GM21825 (cell line): ENCODE data around the gene SNRNP25.
"Not testable (repeated sequence)": the region's sequence is repeated elsewhere in the genome, so short reads cannot be mapped to it uniquely, and the experiment has no call there.

Experiments
- ATAC-seq: cut with Tn5 transposase; IDR thresholded peaks from one replicate; pipeline ENCODE4 v1.9.1; 2021; ENCODE audit warnings: mild to moderate bottlenecking, moderate library complexity; ENCODE audit not compliant: unreplicated experiment

The SNRNP25 gene

DNA sequence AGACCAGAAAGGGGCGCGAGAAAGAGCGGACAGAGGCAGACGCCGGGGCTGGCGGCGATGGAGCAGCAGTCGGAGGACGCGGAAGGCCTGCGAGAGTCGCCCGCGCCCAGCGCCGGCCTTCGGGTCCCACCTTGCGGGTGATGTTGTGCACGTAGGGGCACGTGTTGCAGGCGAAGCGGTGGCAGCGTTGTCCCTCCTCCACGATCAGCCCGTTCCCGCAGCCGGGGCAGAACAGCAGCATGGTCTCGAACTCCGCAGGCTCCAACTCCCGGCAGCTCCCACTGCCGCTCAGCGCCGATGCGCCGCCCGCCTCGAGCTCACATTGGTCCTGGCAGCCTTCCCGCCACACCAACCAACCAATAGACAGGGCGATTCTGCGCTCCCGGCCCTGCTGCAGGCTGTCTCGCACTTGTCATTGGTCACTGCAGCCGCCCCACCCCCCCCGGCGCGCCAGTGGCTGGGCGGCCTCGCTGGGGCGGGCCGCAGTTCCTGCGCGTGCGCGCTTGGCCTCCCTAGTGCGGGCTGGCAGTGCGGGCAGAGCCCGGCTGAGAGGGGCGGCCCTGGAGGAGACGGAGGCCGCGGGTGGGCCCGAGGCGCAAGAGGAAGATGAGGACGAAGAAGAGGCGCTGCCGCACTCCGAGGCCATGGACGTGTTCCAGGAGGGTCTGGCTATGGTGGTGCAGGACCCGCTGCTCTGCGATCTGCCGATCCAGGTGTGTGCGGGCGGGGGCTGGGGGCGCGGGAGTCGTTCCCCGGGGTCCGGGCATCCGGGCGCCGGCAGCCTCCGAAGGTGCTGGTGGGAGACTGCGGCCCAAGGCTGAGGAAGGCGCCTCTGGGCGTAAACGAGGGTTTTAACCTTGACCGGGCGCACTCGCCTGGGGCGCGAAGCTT is at the start of gene SNRNP25, which contains the start of gene POLR3K:
TSS of gene SNRNP25 (plus strand) at position 483 of the 891 bp plus-strand sequence. CDS start at position 672, 189 bp downstream.
TSS of gene POLR3K (minus strand) at position 263 of the 891 bp plus-strand sequence. CDS start at position 241, 22 bp downstream.
- peak; percentile 85 for ATAC-seq

- no peak for ATAC-seq
Measured at GRCh38 chr16:9903-10665, 43.5 kb upstream of the SNRNP25 start.

DNA sequence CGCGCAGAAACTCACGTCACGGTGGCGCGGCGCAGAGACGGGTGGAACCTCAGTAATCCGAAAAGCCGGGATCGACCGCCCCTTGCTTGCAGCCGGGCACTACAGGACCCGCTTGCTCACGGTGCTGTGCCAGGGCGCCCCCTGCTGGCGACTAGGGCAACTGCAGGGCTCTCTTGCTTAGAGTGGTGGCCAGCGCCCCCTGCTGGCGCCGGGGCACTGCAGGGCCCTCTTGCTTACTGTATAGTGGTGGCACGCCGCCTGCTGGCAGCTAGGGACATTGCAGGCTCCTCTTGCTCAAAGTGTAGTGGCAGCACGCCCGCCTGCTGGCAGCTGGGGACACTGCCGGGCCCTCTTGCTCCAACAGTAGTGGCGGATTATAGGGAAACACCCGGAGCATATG is 42.9 kb upstream of the SNRNP25 start:
- not testable (repeated sequence) for ATAC-seq

GRCh38 chr16:17062-17765 is 36.4 kb upstream of the SNRNP25 start:
- ATAC-seq, result not testable (repeated sequence)

DNA sequence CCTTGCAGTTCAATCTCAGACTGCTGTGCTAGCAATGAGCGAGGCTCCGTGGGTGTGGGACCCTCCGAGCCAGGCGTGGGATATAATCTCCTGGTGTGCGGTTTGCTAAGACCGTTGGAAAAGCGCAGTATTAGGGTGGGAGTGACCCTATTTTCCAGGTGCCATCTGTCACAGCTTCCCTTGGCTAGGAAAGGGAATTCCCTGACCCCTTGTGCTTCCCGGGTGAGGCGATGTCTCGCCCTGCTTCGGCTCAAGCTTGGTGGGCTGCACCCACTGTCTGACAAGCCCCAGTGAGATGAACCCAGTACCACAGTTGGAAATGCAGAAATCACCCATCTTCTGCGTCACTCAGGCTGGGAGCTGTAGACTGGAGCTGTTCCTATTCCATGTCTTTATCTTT is 32.7 kb upstream of the SNRNP25 start:
- ATAC-seq, result not testable (repeated sequence)

- ATAC-seq, result not testable (repeated sequence)
Measured at GRCh38 chr16:24151-24550, 29.5 kb upstream of the SNRNP25 start.

- not testable (repeated sequence) for ATAC-seq
Measured at GRCh38 chr16:25926-26348, 27.7 kb upstream of the SNRNP25 start.

DNA sequence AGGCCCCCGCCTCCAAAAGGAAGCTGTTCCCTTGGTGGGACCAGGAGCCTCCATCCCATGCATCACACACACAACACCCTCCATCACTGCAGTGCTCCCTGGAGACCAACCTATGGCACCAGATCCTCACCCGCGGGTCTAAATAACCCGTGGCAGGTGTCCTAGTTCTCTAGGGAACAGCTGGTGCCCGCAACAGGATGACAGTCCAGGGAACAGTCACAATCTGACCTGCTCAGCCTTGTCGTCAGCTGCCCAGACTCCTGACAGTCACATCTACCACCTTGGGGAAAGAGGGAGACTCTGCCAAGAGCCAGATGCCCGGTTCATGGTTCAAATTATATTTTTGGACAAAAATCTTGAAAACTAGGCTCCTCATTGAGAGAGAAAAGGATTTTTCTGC is 23.0 kb upstream of the SNRNP25 start:
- not testable (repeated sequence) for ATAC-seq

- ATAC-seq, result not testable (repeated sequence)
Measured at GRCh38 chr16:33154-33876, 20.3 kb upstream of the SNRNP25 start.

DNA sequence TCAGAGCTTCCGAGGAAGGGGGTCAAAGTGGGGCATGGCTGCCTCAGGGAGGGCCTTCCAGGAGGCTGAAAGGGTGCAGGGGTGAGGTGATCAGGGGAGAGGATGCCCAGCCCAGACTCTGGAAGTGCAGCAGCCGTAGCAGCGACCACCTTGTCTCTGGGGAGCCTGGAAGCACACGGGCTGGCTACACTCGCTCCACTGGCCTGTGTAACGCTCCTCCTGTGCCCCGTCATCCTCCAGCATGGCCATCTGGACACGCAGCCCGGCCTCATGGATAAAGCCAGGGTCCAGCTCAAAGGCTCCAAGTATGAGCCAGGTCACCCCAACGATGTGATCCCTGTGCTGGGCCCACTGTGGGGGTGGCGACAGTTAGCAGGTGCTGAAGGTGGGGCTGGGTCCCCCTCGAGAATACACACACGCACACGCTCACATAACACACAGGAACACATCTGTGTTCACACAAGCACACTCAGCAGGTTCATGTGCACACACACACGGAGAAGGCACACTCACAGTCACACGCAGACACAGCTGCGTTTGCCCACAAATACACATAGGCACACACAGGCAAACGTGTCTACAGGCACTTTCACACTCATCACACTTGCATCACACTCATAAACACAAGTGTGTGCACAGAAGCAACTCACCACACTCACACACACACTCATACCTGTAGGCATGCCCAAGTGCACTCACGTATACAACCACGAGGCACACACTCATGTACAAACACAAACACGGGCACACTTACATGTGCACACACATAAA is 19.6 kb upstream of the SNRNP25 start:
- ATAC-seq, result no peak

- no peak for ATAC-seq
Measured at GRCh38 chr16:34648-34987, 19.0 kb upstream of the SNRNP25 start.

DNA sequence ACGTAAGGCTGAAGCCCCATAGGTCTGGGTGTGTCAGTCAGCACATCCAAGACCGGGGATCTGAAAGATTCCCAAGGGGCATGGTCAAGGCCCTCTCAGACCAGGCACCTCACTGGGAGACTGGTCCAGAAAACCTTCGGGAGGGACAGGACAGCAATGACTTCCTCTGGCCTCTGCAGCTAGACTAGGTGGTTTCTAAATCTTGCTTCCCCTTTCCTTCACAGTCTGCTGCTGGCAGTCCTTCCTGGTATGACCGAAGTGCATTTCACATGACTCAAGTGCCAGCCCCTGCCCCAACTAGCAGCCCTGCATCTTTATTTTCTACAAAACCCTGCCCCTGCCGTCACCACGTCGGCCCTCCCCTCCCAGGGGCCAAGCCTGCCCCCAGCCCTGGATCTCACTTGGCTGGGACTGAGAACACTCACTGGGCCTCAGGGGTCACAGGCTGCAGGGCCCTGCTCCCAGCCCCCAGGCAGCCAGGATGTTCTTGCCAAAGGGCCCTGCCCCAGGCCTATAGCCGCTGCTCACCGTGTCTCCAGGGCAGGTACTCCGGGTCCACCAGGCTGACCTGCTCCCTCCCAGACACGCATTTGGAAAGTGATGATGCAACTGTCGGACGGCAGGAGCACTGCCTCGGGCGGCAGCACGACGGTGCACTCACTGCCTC is 18.5 kb upstream of the SNRNP25 start:
- no peak for ATAC-seq

GRCh38 chr16:35678-36305 is 17.8 kb upstream of the SNRNP25 start:
- ATAC-seq, result no peak

GRCh38 chr16:36336-36984 is 17.2 kb upstream of the SNRNP25 start:
- ATAC-seq, result no peak

- no peak for ATAC-seq
Measured at GRCh38 chr16:37511-37910, 16.1 kb upstream of the SNRNP25 start.

DNA sequence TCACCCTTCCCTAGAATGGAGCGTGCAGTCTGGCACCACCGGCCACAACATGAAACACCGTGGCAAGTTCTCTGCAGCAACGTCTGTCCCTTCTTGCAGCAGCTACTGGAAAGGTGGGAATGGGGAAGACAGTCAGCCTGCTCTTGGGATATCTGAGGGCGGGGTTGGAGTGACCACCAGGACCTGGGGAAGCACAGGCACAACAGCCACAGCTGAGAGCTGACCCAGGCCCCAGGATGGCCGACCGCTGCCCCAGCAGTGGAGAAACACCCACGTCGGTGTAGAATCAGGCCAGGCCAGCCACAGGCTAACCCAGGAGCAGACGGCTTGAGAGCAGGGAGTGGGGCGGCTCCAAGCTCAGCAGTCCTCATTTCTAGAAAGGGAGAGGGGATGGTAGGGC is 15.4 kb upstream of the SNRNP25 start:
- ATAC-seq, result not testable (repeated sequence)

- peak; percentile 72 for ATAC-seq
Measured at GRCh38 chr16:38941-39892, 14.4 kb upstream of the SNRNP25 start.
